Activated CD8-positive, alpha-beta T cell treated with anti-CD3 and anti-CD28 coated beads for 36 hours (primary cell): ENCODE measurements around the gene SP140L. TPM values are rescaled to one million over a fixed set of nuclear protein-coding genes. Genes with fewer than 3 reads are reported as not detected.

Source experiments
- ATAC-seq: fragments of 200-7000 bp; cut with Tn5 transposase; one replicate; pipeline ENCODE4 v1.10.0; 2021; ENCODE audit warnings: mild to moderate bottlenecking, moderate library complexity
- CTCF ChIA-PET: fragments of 350-600 bp; sonication (Branson Sonifier 250); formaldehyde crosslinking; loops from one replicate; lab custom pipeline; 2021; ENCODE audit warnings: antibody characterized with exemption; lab: Charles Lee
- POLR2A ChIA-PET: fragments of 350-600 bp; sonication (Branson Sonifier 250); formaldehyde crosslinking; loops from one replicate; lab custom pipeline; 2021; ENCODE audit warnings: antibody characterized with exemption; lab: Charles Lee
- DNase-seq: peaks from one replicate; pipeline ENCODE4 v3.0.0-alpha.2; 2020
- H3K27ac Mint-ChIP-seq: one replicate; pipeline ENCODE4 v1.8.0; 2021; ENCODE audit warnings: mild to moderate bottlenecking, mixed read lengths
- H3K27me3 Mint-ChIP-seq: one replicate; pipeline ENCODE4 v1.8.0; 2021; ENCODE audit warnings: mixed read lengths
- H3K36me3 Mint-ChIP-seq: one replicate; pipeline ENCODE4 v1.8.0; 2021; ENCODE audit warnings: low read depth, mixed read lengths
- H3K4me1 Mint-ChIP-seq: one replicate; pipeline ENCODE4 v1.8.0; 2021; ENCODE audit warnings: low read depth, mixed read lengths
- H3K4me3 Mint-ChIP-seq: one replicate; pipeline ENCODE4 v1.8.0; 2021; ENCODE audit warnings: mild to moderate bottlenecking, moderate library complexity, mixed read lengths
- H3K9me3 Mint-ChIP-seq: one replicate; pipeline ENCODE4 v1.8.0; 2021; ENCODE audit warnings: mixed read lengths
- intact Hi-C: fragments of 100-400 bp; cut with micrococcal nuclease; formaldehyde crosslinking; loops from one replicate; pipeline ENCODE4 v1.10.0; 2022
- total RNA-seq, 2 experiments: library from RNA; stranded (reverse); gene quantifications; one replicate each; pipeline ENCODE4 v1.2.3, GENCODE V29; 2021
- TF ChIP-seq, protein P1 (sequence below): fragments of 200-600 bp; IDR thresholded peaks from one replicate; pipeline ENCODE4 v1.8.0; 2022; ENCODE audit warnings: antibody characterized with exemption, mild to moderate bottlenecking

The SP140L gene
- total RNA-seq, 2 experiments from 2014 or later, result 43.7 to 43.8 TPM

GRCh38 chr2:230358305-230358704 lies 31.3 kb downstream of the SP140L start:
- DNase-seq, result no peak
- Mint-ChIP-seq H3K9me3 (peaks cover 4% of the 10 kb centered on the region), H3K27ac (no peak overlapping the region), H3K36me3 (peaks cover 59% of the 10 kb centered on the region), H3K4me1 (peaks cover 34% of the 10 kb centered on the region), H3K27me3 (no peaks in the 10 kb centered on the region), H3K4me3 (no peak overlapping the region)
- TF ChIP-seq, protein P1, sequence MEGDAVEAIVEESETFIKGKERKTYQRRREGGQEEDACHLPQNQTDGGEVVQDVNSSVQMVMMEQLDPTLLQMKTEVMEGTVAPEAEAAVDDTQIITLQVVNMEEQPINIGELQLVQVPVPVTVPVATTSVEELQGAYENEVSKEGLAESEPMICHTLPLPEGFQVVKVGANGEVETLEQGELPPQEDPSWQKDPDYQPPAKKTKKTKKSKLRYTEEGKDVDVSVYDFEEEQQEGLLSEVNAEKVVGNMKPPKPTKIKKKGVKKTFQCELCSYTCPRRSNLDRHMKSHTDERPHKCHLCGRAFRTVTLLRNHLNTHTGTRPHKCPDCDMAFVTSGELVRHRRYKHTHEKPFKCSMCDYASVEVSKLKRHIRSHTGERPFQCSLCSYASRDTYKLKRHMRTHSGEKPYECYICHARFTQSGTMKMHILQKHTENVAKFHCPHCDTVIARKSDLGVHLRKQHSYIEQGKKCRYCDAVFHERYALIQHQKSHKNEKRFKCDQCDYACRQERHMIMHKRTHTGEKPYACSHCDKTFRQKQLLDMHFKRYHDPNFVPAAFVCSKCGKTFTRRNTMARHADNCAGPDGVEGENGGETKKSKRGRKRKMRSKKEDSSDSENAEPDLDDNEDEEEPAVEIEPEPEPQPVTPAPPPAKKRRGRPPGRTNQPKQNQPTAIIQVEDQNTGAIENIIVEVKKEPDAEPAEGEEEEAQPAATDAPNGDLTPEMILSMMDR, result no peak
- intact Hi-C loops, result no loop called here
- no peak for ATAC-seq
- CTCF ChIA-PET, result no interaction called here
- POLR2A ChIA-PET, result no interaction called here

DNA sequence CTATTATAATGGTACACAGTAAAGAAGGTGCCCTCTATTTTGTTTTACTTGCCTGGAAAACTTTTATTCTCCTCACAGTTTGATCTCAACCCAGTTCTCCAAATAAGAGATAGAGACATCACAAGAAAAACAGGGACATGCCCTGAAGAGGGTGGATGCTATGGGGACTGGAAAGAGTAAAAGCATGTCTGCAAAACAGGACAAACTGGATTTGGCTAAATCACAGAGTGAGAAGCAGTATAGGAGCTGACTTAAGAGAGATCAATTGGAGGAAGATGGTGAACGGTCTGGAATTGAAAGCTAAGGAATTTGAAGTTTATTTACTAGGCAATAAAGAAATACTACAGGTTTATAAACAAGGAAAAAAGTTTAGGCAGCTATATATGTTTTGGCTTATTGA lies 33.0 kb downstream of the SP140L start:
- CTCF ChIA-PET, result interaction anchor here (1.5 kb wide), 1 partner anchor 12 kb away, joined by 4 read pairs; no protein-coding TSS in a partner anchor
- peaks cover 27% of the 10 kb centered on the region for H3K4me1 Mint-ChIP-seq
- POLR2A ChIA-PET, result no interaction called here
- H3K9me3 Mint-ChIP-seq, result peaks cover 7% of the 10 kb centered on the region
- no peak for DNase-seq
- no peak for ATAC-seq
- no peaks in the 10 kb centered on the region for H3K27me3 Mint-ChIP-seq
- no peak overlapping the region for H3K4me3 Mint-ChIP-seq
- TF ChIP-seq, protein P1, result no peak
- no peak overlapping the region for H3K27ac Mint-ChIP-seq
- intact Hi-C loops, result no loop called here
- peaks cover 75% of the 10 kb centered on the region for H3K36me3 Mint-ChIP-seq

DNA sequence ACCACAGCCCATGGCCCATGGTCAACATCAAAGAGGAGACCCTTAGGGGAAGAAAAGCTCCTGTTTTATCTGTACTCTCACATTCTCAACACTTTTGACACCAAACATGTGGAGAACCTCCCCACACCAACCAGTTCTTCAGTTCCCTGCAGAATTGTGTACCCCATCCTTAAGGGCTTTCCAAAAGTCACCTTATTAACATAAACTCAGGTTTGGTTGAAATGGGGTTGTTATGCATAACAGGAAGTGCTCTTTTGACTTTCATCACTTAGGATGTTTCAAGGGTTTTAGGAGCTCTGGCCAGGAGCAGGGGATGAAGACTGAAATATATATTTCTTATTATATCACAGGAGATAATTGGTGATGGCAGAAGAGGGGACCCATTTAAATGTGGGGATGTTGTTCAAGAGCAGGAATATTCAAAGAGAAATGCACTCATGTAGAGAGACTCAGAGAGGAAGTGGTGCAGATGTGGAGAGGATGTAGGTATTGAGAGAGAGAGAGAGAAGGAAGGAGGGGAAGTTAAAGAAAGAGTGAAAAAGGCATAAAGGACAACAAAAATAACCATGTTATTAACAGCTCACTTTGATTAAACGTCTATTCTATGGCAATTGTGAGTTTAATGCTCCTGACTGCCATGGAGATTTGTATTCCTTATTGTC lies 35.2 kb downstream of the SP140L start:
- intact Hi-C loops, result no loop called here
- TF ChIP-seq, protein P1, result no peak
- Mint-ChIP-seq H3K4me1 (peaks cover 32% of the 10 kb centered on the region), H3K36me3 (peaks cover 78% of the 10 kb centered on the region), H3K27me3 (no peaks in the 10 kb centered on the region), H3K4me3 (no peak overlapping the region), H3K27ac (peak overlapping the region; percentile 66), H3K9me3 (peaks cover 8% of the 10 kb centered on the region)
- DNase-seq (no peak), ATAC-seq (peak; percentile 45)
- ChIA-PET CTCF (interaction anchor here (0.9 kb wide), 1 partner anchor 14 kb away, joined by 3 read pairs; no protein-coding TSS in a partner anchor), POLR2A (interaction anchor here (1.0 to 1.5 kb wide), 2 partner anchors 30 to 86 kb away, joined by 4 to 5 read pairs; no protein-coding TSS in a partner anchor)

- Mint-ChIP-seq H3K27me3 (no peaks in the 10 kb centered on the region), H3K27ac (no peak overlapping the region), H3K9me3 (no peaks in the 10 kb centered on the region), H3K4me1 (peaks cover 6% of the 10 kb centered on the region), H3K4me3 (no peak overlapping the region), H3K36me3 (peaks cover 49% of the 10 kb centered on the region)
- ChIA-PET CTCF (interaction anchor here (1.5 kb wide), 1 partner anchor 8 kb away, joined by 4 read pairs; no protein-coding TSS in a partner anchor), POLR2A (no interaction called here)
- no peak for DNase-seq
- intact Hi-C loops, result no loop called here
- ATAC-seq, result no peak
- TF ChIP-seq, protein P1, result no peak
Observed at GRCh38 chr2:230382108-230382507, 55.1 kb downstream of the SP140L start.

- CTCF ChIA-PET, result interaction anchor here (1.2 kb wide), 1 partner anchor 375 kb away, joined by 3 read pairs; no protein-coding TSS in a partner anchor
Observed at GRCh38 chr2:230383453-230383852, 56.5 kb downstream of the SP140L start.

More at GRCh38 chr2:230383453-230383852, 56.5 kb downstream of the SP140L start:
- TF ChIP-seq, protein P1, result no peak
- no peak for DNase-seq
- ATAC-seq, result no peak
- no peaks in the 10 kb centered on the region for H3K27me3 Mint-ChIP-seq
- H3K27ac Mint-ChIP-seq, result no peak overlapping the region
- no peak overlapping the region for H3K4me3 Mint-ChIP-seq
- intact Hi-C loops, result no loop called here
- H3K4me1 Mint-ChIP-seq, result peaks cover under 1% of the 10 kb centered on the region
- POLR2A ChIA-PET, result interaction anchor here (1.0 kb wide), 1 partner anchor 26 kb away, joined by 5 read pairs; no protein-coding TSS in a partner anchor
- H3K36me3 Mint-ChIP-seq, result peaks cover 45% of the 10 kb centered on the region
- H3K9me3 Mint-ChIP-seq, result no peaks in the 10 kb centered on the region
